ENCODE data around the gene REV3L.

Gene REV3L

DNA sequence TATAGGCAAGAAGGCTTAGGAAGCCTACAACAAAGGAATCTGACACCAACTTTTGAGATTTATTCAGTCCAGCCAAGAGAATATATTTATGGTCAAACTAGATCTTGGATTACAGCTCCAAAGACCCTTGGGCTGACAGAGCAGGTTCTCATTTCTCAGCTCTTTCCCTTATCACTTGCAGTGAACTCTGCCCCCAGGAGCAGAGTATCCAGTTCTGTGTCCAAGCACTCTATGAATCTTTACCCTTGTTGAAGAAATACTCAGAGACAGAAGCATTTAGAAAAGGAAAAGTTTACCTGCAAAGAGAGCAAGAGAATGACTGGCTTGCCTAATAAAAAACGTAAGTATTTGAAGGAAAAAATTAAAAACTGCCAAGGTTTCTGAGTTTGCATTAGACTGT, 205.2 kb downstream of the REV3L start:
- DNase-seq (ENCODE audit: low read depth in 1 of 2, low spot score in 1 of 2), result no peak
- Histone ChIP-seq H3K27me3 (ENCODE audit: insufficient read depth, poor library complexity, severe bottlenecking) (no peaks in the 10 kb centered on the region), H3K27ac (replicated peaks) (no peak overlapping the region), H3K4me3 (replicated peaks; ENCODE audit: insufficient read depth, low read length) (no peak overlapping the region)
- no peak for TF ChIP-seq SPI1 (IDR thresholded peaks at IDR 0.05; ENCODE audit: borderline replicate concordance, low read depth)
- TF ChIP-seq GABPA (IDR thresholded peaks at IDR 0.05; ENCODE audit: low read depth), result no peak
- no peak for TF ChIP-seq POLR2AphosphoS5 (IDR thresholded peaks at IDR 0.05; ENCODE audit: low read depth)
- TF ChIP-seq, protein P1, sequence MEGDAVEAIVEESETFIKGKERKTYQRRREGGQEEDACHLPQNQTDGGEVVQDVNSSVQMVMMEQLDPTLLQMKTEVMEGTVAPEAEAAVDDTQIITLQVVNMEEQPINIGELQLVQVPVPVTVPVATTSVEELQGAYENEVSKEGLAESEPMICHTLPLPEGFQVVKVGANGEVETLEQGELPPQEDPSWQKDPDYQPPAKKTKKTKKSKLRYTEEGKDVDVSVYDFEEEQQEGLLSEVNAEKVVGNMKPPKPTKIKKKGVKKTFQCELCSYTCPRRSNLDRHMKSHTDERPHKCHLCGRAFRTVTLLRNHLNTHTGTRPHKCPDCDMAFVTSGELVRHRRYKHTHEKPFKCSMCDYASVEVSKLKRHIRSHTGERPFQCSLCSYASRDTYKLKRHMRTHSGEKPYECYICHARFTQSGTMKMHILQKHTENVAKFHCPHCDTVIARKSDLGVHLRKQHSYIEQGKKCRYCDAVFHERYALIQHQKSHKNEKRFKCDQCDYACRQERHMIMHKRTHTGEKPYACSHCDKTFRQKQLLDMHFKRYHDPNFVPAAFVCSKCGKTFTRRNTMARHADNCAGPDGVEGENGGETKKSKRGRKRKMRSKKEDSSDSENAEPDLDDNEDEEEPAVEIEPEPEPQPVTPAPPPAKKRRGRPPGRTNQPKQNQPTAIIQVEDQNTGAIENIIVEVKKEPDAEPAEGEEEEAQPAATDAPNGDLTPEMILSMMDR (IDR thresholded peaks at IDR 0.05; ENCODE audit: insufficient read depth, low read length), result no peak
- TF ChIP-seq, protein P2, sequence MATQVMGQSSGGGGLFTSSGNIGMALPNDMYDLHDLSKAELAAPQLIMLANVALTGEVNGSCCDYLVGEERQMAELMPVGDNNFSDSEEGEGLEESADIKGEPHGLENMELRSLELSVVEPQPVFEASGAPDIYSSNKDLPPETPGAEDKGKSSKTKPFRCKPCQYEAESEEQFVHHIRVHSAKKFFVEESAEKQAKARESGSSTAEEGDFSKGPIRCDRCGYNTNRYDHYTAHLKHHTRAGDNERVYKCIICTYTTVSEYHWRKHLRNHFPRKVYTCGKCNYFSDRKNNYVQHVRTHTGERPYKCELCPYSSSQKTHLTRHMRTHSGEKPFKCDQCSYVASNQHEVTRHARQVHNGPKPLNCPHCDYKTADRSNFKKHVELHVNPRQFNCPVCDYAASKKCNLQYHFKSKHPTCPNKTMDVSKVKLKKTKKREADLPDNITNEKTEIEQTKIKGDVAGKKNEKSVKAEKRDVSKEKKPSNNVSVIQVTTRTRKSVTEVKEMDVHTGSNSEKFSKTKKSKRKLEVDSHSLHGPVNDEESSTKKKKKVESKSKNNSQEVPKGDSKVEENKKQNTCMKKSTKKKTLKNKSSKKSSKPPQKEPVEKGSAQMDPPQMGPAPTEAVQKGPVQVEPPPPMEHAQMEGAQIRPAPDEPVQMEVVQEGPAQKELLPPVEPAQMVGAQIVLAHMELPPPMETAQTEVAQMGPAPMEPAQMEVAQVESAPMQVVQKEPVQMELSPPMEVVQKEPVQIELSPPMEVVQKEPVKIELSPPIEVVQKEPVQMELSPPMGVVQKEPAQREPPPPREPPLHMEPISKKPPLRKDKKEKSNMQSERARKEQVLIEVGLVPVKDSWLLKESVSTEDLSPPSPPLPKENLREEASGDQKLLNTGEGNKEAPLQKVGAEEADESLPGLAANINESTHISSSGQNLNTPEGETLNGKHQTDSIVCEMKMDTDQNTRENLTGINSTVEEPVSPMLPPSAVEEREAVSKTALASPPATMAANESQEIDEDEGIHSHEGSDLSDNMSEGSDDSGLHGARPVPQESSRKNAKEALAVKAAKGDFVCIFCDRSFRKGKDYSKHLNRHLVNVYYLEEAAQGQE (IDR thresholded peaks at IDR 0.05; ENCODE audit: insufficient replicate concordance, low read depth), result no peak

DNA sequence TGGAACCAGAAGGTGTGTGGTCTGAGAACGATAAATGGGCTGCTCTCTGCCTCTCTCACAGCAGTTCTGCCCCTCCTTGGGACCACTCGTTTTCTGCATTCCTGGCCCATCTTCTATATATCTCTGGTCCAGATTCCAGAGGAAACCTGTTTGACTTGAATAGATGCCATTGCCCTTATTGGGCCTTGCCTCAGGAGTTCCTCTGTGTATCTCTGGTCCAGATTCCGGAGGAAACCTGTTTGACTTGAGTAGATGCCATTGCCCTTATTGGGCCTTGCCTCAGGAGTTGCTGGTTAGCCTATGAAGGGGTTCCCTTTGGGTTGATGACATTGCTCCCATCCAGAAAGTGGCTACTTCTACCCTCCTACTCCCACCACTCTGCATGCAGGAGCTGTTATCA, 206.3 kb downstream of the REV3L start:
- TF ChIP-seq, protein P2 (IDR thresholded peaks at IDR 0.05; ENCODE audit: insufficient replicate concordance, low read depth), result no peak
- TF ChIP-seq GABPA (IDR thresholded peaks at IDR 0.05; ENCODE audit: low read depth) (no peak), POLR2AphosphoS5 (IDR thresholded peaks at IDR 0.05; ENCODE audit: low read depth) (no peak), SPI1 (IDR thresholded peaks at IDR 0.05; ENCODE audit: borderline replicate concordance, low read depth) (no peak)
- TF ChIP-seq, protein P1 (IDR thresholded peaks at IDR 0.05; ENCODE audit: insufficient read depth, low read length), result no peak
- no peak for DNase-seq (ENCODE audit: low read depth in 1 of 2, low spot score in 1 of 2)
- Histone ChIP-seq H3K27ac (replicated peaks) (no peak overlapping the region), H3K27me3 (ENCODE audit: insufficient read depth, poor library complexity, severe bottlenecking) (no peaks in the 10 kb centered on the region), H3K4me3 (replicated peaks; ENCODE audit: insufficient read depth, low read length) (no peak overlapping the region)

DNA sequence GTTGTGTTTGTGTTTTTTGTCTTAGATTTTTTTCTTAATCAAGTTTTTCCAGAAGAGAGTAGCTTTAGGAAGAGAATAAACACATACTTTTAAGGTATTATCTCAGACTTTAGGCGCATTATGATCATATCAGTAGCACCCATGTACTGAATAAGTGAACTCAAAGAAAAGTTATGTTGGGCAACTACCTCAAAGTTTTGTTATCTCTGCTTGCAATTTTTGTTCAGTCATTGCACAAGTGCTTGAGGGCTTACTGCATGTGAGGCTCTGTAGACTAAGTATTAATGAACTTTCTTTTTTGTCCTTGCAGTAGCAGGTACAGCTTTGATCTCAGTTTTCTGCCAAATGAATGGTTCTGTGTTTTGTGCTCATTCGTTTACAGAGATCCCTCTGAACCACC, 206.7 kb downstream of the REV3L start:
- DNase-seq (ENCODE audit: low read depth in 1 of 2, low spot score in 1 of 2), result peak in 1 of 2 experiments; percentile 9
- Histone ChIP-seq H3K27me3 (ENCODE audit: insufficient read depth, poor library complexity, severe bottlenecking) (no peaks in the 10 kb centered on the region), H3K27ac (replicated peaks) (no peak overlapping the region), H3K4me3 (replicated peaks; ENCODE audit: insufficient read depth, low read length) (no peak overlapping the region)
- TF ChIP-seq SPI1 (IDR thresholded peaks at IDR 0.05; ENCODE audit: borderline replicate concordance, low read depth) (no peak), POLR2AphosphoS5 (IDR thresholded peaks at IDR 0.05; ENCODE audit: low read depth) (no peak), GABPA (IDR thresholded peaks at IDR 0.05; ENCODE audit: low read depth) (no peak)
- TF ChIP-seq, protein P1 (IDR thresholded peaks at IDR 0.05; ENCODE audit: insufficient read depth, low read length), result no peak
- TF ChIP-seq, protein P2 (IDR thresholded peaks at IDR 0.05; ENCODE audit: insufficient replicate concordance, low read depth), result no peak

Data from HL-60 (cell line).